B cell (primary cell): Measurements from ENCODE around the gene ENTREP3. TPM values are rescaled to one million over a fixed set of nuclear protein-coding genes. Genes with fewer than 3 reads are reported as not detected.

ENCODE experiments used
- ATAC-seq: fragments of 200-7000 bp; cut with Tn5 transposase; one replicate; pipeline ENCODE4 v1.10.0; 2021; ENCODE audit warnings: low read depth, mild to moderate bottlenecking, moderate number of reproducible peaks, moderate library complexity
- CTCF ChIA-PET: fragments of 350-600 bp; sonication (Branson Sonifier 250); formaldehyde crosslinking; loops from one replicate; lab custom pipeline; 2021; ENCODE audit warnings: antibody characterized with exemption, inconsistent platforms; lab: Charles Lee
- POLR2A ChIA-PET: fragments of 350-600 bp; sonication (Branson Sonifier 250); formaldehyde crosslinking; loops from one replicate; lab custom pipeline; 2021; ENCODE audit warnings: antibody characterized with exemption; lab: Charles Lee
- DNase-seq: peaks from one replicate; pipeline ENCODE4 v3.0.0; 2013
- H2AFZ ChIP-seq: 2 replicates; pipeline ENCODE4 v1.6.1; 2012; ENCODE audit warnings: mild to moderate bottlenecking, low read depth, low read length; ENCODE audit not compliant: insufficient read depth, poor library complexity, severe bottlenecking
- H3K27ac ChIP-seq, 2 donors: 1 replicate in 1 of 2; 2 replicates in 1 of 2; pipeline ENCODE4 v1.5.1; 2012 to 2013; ENCODE audit warnings: low read length in 2 of 2, mild to moderate bottlenecking in 2 of 2, moderate library complexity in 1 of 2
- H3K27me3 ChIP-seq, 4 experiments: fragments of 200-600 bp in 1 of 4; sonication (generic) in 1 of 4; replicated peaks in 1 of 4; 1 replicate in 2 of 4; 2 replicates in 2 of 4; pipeline versions ENCODE4 v1.6.1 to v1.7.0; 2013 to 2016; ENCODE audit warnings: low read length in 3 of 4, mild to moderate bottlenecking in 2 of 4, mixed read lengths in 1 of 4, moderate library complexity in 1 of 4; ENCODE audit not compliant: insufficient read depth in 4 of 4, control insufficient read depth in 3 of 4; ENCODE audit errors: control extremely low read depth in 1 of 4
- H3K36me3 ChIP-seq, 2 experiments: replicated peaks in 1 of 2; 1 replicate in 1 of 2; 2 replicates in 1 of 2; pipeline versions ENCODE4 v1.6.1 to v1.7.1; 2013; ENCODE audit warnings: low read length in 1 of 2; ENCODE audit not compliant: insufficient read depth in 2 of 2, control insufficient read depth in 1 of 2; ENCODE audit errors: control extremely low read depth in 1 of 2, extremely low read depth in 1 of 2
- H3K4me1 ChIP-seq, 2 donors: fragments of 200-600 bp in 1 of 2; sonication (generic) in 1 of 2; 1 replicate in 1 of 2; 2 replicates in 1 of 2; pipeline versions ENCODE4 v1.5.1 to v1.6.1; 2013 to 2017; ENCODE audit warnings: low read length in 2 of 2; ENCODE audit not compliant: control insufficient read depth in 2 of 2, insufficient read depth in 2 of 2
- H3K4me2 ChIP-seq: replicated peaks from 2 replicates; pipeline ENCODE3; 2012; ENCODE audit warnings: mild to moderate bottlenecking, low read depth, low read length; ENCODE audit not compliant: poor library complexity, severe bottlenecking
- H3K4me3 ChIP-seq, 5 experiments: fragments of 200-600 bp in 1 of 5; sonication (generic) in 1 of 5; 1 replicate in 3 of 5; 2 replicates in 2 of 5; pipeline versions ENCODE4 v1.5.1 to v1.7.0; 2011 to 2016; ENCODE audit warnings: low read length in 4 of 5, mild to moderate bottlenecking in 4 of 5, low read depth in 2 of 5, control low read depth in 1 of 5, moderate library complexity in 1 of 5; ENCODE audit not compliant: insufficient read depth in 1 of 5; ENCODE audit errors: control extremely low read depth in 1 of 5, extremely low read depth in 1 of 5
- H3K79me2 ChIP-seq: fragments of 200-600 bp; sonication (generic); one replicate; pipeline ENCODE4 v1.6.0; 2016; ENCODE audit warnings: low read length; ENCODE audit not compliant: control insufficient read depth, insufficient read depth
- H3K9ac ChIP-seq: fragments of 200-600 bp; sonication (generic); 2 replicates; pipeline ENCODE4 v1.6.1; 2017; ENCODE audit warnings: mild to moderate bottlenecking, low read length, moderate library complexity
- H3K9me3 ChIP-seq, 3 donors: one replicate each; pipeline versions ENCODE4 v1.6.1 to v1.7.1; 2013; ENCODE audit warnings: low read length in 2 of 3; ENCODE audit not compliant: control insufficient read depth in 2 of 3, insufficient read depth in 1 of 3; ENCODE audit errors: control extremely low read depth in 1 of 3
- H4K20me1 ChIP-seq: 2 replicates; pipeline ENCODE4 v1.6.0; 2012; ENCODE audit warnings: mild to moderate bottlenecking, low read length; ENCODE audit not compliant: insufficient read depth, control insufficient read depth, poor library complexity, severe bottlenecking
- H3K27ac Mint-ChIP-seq: one replicate; pipeline ENCODE4 v1.8.0; 2021; ENCODE audit warnings: mixed read lengths
- H3K27me3 Mint-ChIP-seq: one replicate; pipeline ENCODE4 v1.8.0; 2021; ENCODE audit warnings: mixed read lengths
- H3K4me1 Mint-ChIP-seq: one replicate; pipeline ENCODE4 v1.8.0; 2021; ENCODE audit warnings: mixed read lengths
- H3K4me3 Mint-ChIP-seq: one replicate; pipeline ENCODE4 v1.8.0; 2021; ENCODE audit warnings: mixed read lengths
- H3K9me3 Mint-ChIP-seq: one replicate; pipeline ENCODE4 v1.8.0; 2022; ENCODE audit warnings: mixed read lengths; ENCODE audit not compliant: insufficient read depth
- CTCF ChIP-seq: fragments of 200-600 bp; IDR thresholded peaks from one replicate; pipeline ENCODE4 v1.8.0; 2022; ENCODE audit warnings: antibody characterized with exemption, mild to moderate bottlenecking
- EZH2 ChIP-seq: IDR thresholded peaks from 2 replicates; pipeline ENCODE4 v1.6.1; 2012; ENCODE audit warnings: borderline replicate concordance, low read depth, mild to moderate bottlenecking, moderate library complexity, low read length; ENCODE audit not compliant: insufficient read depth, poor library complexity, severe bottlenecking
- WGBS: methylation state at CpG from one replicate; pipeline ENCODE4 v1.1.5; 2013; ENCODE audit warnings: missing lambda C conversion rate; ENCODE audit not compliant: insufficient coverage; 5-methylcytosine and 5-hydroxymethylcytosine counted together
- intact Hi-C: fragments of 100-400 bp; cut with micrococcal nuclease; formaldehyde crosslinking; loops from one replicate; pipeline ENCODE4 v1.10.0; 2022
- polyA plus RNA-seq: library from polyadenylated mRNA; depleted of rRNA; stranded (reverse); fragments of >200 nt; gene quantifications from 2 replicates; pipeline ENCODE4 v1.2.3, GENCODE V29; 2012
- total RNA-seq, 2 donors: library from RNA; stranded (reverse); fragments of 120-200 nt in 1 of 2; gene quantifications; 1 replicate in 1 of 2; 2 replicates in 1 of 2; pipeline versions ENCODE4 v1.2.3 to v1.2.4, GENCODE V29; 2013 to 2022

The ENTREP3 gene
- total and polyA plus RNA-seq, 2 donors (not counting 1 experiment from before 2014, with no cell fraction given): 7.6 to 15.2 TPM

- peaks cover 22% of the 10 kb centered on the region for H3K4me1 Mint-ChIP-seq
- Histone ChIP-seq H3K9ac (no peak overlapping the region), H3K27me3 (no peaks in the 10 kb centered on the region), H3K4me2 (peak overlapping the region; percentile 95), H3K4me3 (no peak overlapping the region), H2AFZ (peak overlapping the region; percentile 36), H4K20me1 (no peaks in the 10 kb centered on the region), H3K36me3 (peaks cover 0 to 3% of the 10 kb centered on the region in 2 experiments), H3K4me1 (peaks cover 21 to 26% of the 10 kb centered on the region in 2 donors), H3K79me2 (no peaks in the 10 kb centered on the region), H3K27ac (peak overlapping the region; percentile 95 to 100), H3K9me3 (no peaks in the 10 kb centered on the region)
- TF ChIP-seq CTCF: peak; percentile 88
- TF ChIP-seq EZH2: no peak
- DNase-seq: peak; percentile 92
- H3K27me3 Mint-ChIP-seq: no peaks in the 10 kb centered on the region
- H3K27ac Mint-ChIP-seq: peak overlapping the region; percentile 91
- ChIA-PET POLR2A (interaction anchor here (0.6 to 3.7 kb wide), 8 partner anchors 11 to 922 kb away, joined by 3 to 47 read pairs (median 6); partner anchors contain the start of gene SCAMP3), CTCF (interaction anchor here (0.5 to 8.7 kb wide), 24 partner anchors 11 to 473 kb away, joined by 3 to 189 read pairs (median 7); partner anchors contain the start of genes ADAM15 and KRTCAP2)
- H3K4me3 Mint-ChIP-seq: peak overlapping the region; percentile 80
- no peaks in the 10 kb centered on the region for H3K9me3 Mint-ChIP-seq
- intact Hi-C loops: loop anchor here (1.0 to 5.0 kb wide), 4 partner anchors 19 to 385 kb away; no protein-coding TSS in a partner anchor
- ATAC-seq: peak; percentile 50
- WGBS: 32% methylated on average over 12 of the region's 13 CpGs
Measured at GRCh38 chr1:155206891-155207805, 48.1 kb downstream of the ENTREP3 start.
